Breast epithelium (tissue), 3 donors: ENCODE results near the gene CCDC3.

Experiments used
- POLR2A ChIP-seq: fragments of 450-650 bp; IDR thresholded peaks from one replicate; pipeline ENCODE4 v1.6.1; 2016; ENCODE audit warnings: antibody characterized with exemption, mild to moderate bottlenecking, moderate library complexity
- TF ChIP-seq, protein P1 (sequence below), 3 donors: fragments of 450-650 bp; IDR thresholded peaks; one replicate each; pipeline ENCODE4 v1.5.1; 2016 to 2017; ENCODE audit warnings: antibody characterized with exemption in 3 of 3, mild to moderate bottlenecking in 3 of 3, moderate library complexity in 3 of 3

DNA sequence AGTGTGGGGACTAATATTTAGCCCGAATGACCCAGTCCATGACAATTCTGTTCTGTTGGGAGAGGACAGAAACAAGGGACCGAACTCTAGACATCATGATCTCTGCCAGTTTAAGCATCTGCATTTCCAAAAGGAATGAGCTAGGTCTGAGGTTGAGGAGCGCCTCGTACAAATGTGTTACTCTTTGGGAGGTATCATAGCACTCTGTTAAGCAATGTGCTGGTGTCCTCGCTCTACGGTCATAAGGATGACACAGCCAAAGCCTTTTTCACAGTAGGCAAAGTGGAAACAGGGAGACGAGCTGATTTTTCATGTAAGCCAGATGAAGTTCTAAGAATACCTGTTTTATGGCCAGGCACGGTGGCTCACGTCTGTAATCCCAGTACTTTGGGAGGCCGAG is 15.4 kb upstream of the CCDC3 start:
- TF ChIP-seq POLR2A, result no peak
- TF ChIP-seq, protein P1, sequence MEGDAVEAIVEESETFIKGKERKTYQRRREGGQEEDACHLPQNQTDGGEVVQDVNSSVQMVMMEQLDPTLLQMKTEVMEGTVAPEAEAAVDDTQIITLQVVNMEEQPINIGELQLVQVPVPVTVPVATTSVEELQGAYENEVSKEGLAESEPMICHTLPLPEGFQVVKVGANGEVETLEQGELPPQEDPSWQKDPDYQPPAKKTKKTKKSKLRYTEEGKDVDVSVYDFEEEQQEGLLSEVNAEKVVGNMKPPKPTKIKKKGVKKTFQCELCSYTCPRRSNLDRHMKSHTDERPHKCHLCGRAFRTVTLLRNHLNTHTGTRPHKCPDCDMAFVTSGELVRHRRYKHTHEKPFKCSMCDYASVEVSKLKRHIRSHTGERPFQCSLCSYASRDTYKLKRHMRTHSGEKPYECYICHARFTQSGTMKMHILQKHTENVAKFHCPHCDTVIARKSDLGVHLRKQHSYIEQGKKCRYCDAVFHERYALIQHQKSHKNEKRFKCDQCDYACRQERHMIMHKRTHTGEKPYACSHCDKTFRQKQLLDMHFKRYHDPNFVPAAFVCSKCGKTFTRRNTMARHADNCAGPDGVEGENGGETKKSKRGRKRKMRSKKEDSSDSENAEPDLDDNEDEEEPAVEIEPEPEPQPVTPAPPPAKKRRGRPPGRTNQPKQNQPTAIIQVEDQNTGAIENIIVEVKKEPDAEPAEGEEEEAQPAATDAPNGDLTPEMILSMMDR (IDR thresholded peaks at IDR 0.05), result no peak
